GM12873 (cell line): ENCODE measurements around the gene PSMD5.

Source experiments
- TF ChIP-seq, protein P1 (sequence below): IDR thresholded peaks from 2 replicates; pipeline ENCODE4 v1.5.1; 2012; ENCODE audit warnings: low read depth, mild to moderate bottlenecking, moderate library complexity, low read length, control low read depth; ENCODE audit not compliant: insufficient read depth; ENCODE audit errors: missing control alignments

The PSMD5 gene

GRCh38 chr9:120854596-120855327 lies 12.0 kb upstream of the PSMD5 start:
- TF ChIP-seq, protein P1, sequence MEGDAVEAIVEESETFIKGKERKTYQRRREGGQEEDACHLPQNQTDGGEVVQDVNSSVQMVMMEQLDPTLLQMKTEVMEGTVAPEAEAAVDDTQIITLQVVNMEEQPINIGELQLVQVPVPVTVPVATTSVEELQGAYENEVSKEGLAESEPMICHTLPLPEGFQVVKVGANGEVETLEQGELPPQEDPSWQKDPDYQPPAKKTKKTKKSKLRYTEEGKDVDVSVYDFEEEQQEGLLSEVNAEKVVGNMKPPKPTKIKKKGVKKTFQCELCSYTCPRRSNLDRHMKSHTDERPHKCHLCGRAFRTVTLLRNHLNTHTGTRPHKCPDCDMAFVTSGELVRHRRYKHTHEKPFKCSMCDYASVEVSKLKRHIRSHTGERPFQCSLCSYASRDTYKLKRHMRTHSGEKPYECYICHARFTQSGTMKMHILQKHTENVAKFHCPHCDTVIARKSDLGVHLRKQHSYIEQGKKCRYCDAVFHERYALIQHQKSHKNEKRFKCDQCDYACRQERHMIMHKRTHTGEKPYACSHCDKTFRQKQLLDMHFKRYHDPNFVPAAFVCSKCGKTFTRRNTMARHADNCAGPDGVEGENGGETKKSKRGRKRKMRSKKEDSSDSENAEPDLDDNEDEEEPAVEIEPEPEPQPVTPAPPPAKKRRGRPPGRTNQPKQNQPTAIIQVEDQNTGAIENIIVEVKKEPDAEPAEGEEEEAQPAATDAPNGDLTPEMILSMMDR: no peak

- TF ChIP-seq, protein P1: no peak
These were observed 10.5 kb upstream of the PSMD5 start for GRCh38 chr9:120853198-120853597.

GRCh38 chr9:120852240-120853010 lies 9.7 kb upstream of the PSMD5 start:
- TF ChIP-seq, protein P1: no peak

DNA sequence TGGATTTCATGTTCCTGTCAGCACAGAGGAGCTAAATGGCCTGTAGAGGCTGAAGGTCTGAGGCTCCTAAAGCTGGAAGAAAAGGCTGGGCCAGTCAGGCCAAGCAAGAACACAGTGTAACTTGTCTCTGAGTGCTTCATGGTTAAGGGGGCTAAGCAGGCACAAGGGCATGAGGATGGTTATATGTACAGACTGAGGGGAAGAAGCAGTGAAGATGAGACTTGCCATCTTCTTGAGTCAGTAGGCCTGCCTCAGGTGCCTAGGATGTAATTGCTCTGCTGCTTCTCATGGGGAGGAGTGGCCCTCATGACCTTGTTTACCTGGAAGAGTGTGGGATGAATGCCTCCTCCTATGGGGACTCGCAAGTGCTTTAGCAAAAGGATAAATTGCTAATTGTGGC lies 8.7 kb upstream of the PSMD5 start:
- TF ChIP-seq, protein P1: no peak

- TF ChIP-seq, protein P1: no peak
These were observed 7.6 kb upstream of the PSMD5 start for GRCh38 chr9:120850315-120850714.

GRCh38 chr9:120846906-120847305 lies 4.2 kb upstream of the PSMD5 start:
- TF ChIP-seq, protein P1: no peak

- TF ChIP-seq, protein P1: no peak
These were observed 3.6 kb upstream of the PSMD5 start for GRCh38 chr9:120846251-120846889.
